NCI-H2196 treated with DMSO at 0.1 percent for 48 hours (cell line): ENCODE results near the gene ZG16.
"Not testable (repeated sequence)": the region's sequence is repeated elsewhere in the genome, so short reads cannot be mapped to it uniquely, and the experiment has no call there.

Experiments used
- DNase-seq: peaks from one replicate; lab custom pipeline; 2025; ENCODE audit not compliant: unreplicated experiment; lab: John Stamatoyannopoulos, UW

Gene ZG16

DNA sequence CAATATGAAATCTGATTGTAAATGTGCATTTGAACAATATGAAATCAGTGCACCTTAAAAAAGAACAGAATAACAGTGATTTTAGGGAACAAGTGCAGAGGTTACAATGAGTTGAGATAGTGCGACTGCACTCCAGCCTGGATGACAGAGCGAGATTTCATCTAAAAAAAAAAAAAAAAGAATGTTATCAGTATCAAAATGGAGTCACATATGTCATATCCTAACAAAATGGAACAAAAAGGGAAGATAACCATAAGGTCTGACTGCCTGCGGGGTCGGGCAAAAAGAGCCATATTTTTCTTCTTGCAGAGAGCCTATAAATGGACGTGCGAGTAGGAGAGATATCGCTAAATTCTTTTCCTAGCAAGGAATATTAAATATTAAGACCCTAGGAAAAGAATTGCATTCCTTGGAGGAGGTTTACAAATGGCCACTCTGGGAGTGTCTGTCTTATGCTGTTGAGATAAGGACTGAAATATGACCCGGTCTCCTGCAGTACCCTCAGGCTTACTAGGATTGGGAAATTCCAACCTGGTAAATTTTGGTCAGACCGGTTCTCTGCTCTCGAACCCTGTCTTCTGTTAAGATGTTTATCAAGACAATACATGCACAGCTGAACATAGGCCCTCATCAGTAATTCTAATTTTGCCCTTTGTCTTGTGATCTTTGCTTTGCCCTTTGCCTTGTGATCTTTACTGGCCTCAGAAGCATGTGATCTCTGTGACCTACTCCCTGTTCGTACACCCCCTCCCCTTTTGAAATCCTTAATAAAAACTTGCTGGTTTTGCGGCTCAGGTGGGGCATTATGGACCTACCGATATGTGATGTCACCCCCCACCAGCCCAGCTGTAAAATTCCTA lies 5.3 kb downstream of the ZG16 start:
- DNase-seq, result not testable (repeated sequence)

DNA sequence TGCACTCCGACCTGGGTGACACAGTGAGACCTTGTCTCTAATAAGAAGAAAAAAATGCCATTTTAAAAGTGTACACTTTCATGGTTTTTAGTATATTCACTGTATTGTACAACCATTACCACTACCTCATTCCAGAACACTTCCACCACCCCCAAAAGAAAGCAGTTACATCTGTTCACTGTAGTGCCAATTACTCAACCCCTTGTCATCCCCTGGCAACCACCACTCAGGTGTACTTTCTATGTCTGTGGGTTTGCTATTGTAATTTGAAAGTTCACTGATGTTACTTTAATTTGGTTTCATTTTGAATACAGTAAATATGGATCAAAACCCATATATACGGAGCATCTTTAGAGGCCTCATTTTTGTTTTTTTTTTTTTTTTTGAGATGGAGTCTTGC lies 6.1 kb downstream of the ZG16 start:
- DNase-seq, result no peak

DNA sequence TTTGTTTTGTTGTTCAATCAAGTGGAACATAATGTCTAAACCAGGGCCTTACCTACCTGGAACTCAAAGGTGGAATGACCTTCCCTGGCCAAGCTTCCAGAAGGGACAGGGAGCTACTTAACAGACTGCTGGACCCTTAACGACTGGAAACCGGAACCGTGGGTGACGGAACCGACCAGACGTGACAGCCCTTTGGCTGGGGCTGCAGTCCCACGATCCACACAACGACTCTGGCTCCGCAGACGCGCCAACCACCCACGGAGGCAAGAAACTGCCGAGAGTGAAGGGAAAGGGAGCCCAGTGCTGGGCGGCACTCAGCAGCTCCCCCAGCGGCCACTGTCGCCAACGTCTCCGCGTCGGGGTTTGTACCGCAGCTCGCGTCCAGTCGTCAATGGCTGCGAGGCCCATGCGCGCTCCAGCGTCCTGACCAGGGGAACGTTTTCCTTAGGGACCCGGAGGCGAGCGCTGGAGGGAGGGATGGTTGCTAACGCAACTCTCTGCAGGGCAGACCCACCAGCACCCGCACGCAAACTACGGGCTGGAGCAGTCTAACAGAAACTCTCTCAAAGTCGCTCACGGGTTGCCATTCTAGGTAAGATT lies 6.9 kb downstream of the ZG16 start:
- DNase-seq, result no peak

DNA sequence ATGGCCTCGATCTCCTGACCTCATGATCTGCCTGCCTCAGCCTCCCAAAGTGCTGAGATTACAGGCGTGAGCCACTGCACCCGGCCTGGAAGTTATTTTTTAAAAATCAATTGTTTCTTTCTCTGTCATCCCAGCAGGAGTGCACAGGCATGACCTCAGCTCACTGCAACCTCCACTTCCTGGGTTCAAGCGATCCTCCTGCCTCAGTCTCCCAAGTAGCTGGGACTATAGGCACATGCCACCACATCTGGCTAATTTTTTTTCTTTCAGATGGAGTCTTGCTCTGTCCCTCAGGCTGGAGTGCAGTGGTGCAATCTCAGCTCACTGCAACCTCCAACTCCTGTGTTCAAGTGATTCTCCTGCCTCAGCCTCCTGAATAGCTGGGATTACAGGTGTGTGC lies 9.1 kb downstream of the ZG16 start:
- not testable (repeated sequence) for DNase-seq

DNA sequence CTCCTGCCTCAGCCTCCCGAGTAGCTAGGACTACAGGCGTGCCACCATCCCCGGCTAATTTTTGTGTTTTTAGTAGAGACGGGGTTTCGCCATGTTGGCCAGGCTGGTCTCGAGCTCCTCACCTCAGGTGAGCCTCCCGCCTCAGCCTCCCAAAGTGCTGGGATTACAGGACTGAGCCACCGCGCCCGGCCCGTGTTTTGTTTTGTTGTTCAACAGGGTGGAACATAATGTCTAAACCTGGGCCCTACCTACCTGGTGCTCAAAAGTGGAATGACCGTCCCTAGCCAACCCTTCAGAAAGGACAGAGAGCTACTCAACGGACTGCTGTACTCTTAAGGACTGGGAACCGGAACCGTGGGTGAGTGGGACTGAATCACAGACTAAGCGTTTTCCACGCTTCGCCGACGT lies 11.7 kb downstream of the ZG16 start:
- no peak for DNase-seq

DNA sequence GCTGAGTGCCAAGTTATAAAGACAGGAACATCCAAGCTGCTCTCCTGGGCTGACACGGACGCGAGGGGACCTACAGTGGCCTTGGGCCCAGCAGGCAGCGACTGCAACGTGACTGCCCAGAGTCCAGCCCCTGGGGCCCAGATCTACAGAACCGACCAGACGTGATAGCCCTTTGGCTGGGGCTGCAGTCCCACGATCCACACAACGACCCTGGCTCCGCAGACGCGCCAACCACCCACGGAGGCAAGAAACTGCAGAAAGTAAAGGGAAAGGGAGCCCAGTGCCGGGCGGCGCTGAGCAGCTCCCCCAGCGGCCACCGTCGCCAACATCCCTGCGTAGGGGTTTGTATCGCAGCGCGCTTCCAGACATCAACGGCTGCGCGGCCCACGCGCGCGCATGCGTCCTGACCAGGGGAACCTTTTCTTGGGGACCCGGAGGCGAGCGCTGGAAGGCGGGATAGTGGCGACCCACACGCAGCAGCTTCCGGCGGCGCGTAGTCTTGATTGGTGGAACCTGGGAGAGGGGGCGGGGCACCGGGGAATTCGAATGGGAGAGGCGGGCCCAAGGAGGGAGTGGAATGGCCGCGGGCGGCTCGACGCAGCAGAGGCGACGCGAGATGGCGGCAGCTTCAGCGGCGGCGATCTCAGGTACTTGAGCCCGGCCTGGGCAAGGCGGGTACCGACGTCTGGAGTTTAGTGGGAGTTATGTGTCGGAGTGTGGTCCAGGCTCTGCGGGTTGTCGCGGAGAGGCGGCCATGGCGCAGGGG lies 12.3 kb downstream of the ZG16 start, which contains the start of gene KIF22:
Gene KIF22 (plus strand): TSS at position 569 of the 766 bp plus-strand sequence. CDS start 9 bp downstream, at position 578.
- DNase-seq, result peak; percentile 97

DNA sequence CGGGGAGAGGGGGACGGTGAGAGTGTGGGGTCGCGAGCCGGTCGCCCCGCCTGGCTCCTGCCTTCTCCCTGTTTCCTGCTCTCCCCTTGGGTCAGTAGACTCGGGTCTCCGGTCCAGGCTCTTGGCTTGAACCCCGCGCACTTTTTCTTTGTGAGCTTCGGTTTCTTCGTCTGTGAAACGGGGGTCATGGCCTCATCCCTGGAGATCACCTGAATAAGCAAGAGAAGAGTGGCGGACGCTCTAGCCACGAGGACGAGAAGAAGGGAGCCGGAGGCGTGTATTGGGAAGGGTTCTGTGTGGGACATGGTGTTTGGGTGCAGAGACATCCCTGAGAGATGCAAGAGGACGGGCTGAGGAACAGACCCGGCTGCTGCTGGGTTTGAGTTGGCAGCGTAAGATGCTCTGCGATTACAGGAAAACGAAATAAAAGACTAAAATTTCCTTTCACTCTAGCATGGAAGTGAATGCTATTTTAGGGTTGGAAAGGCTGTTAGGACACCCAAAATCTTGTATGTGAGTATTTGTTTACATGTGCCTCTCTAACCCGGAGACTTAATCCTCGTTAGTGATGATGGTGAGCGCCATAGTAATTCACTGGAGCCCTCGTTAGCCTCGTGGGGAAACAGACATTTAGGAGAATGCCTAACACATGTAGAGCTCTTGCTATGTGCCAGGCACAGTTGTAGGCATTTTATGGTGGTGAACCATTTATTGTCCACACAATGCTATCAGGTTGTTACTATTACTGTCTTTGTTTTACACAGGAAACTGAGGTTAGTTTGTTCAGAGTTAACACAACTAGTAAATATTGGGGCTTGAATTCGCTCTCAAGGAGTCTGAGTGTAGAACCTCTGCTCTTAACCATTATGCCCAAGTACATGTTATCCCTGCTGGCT lies 13.1 kb downstream of the ZG16 start:
- DNase-seq, result no peak

DNA sequence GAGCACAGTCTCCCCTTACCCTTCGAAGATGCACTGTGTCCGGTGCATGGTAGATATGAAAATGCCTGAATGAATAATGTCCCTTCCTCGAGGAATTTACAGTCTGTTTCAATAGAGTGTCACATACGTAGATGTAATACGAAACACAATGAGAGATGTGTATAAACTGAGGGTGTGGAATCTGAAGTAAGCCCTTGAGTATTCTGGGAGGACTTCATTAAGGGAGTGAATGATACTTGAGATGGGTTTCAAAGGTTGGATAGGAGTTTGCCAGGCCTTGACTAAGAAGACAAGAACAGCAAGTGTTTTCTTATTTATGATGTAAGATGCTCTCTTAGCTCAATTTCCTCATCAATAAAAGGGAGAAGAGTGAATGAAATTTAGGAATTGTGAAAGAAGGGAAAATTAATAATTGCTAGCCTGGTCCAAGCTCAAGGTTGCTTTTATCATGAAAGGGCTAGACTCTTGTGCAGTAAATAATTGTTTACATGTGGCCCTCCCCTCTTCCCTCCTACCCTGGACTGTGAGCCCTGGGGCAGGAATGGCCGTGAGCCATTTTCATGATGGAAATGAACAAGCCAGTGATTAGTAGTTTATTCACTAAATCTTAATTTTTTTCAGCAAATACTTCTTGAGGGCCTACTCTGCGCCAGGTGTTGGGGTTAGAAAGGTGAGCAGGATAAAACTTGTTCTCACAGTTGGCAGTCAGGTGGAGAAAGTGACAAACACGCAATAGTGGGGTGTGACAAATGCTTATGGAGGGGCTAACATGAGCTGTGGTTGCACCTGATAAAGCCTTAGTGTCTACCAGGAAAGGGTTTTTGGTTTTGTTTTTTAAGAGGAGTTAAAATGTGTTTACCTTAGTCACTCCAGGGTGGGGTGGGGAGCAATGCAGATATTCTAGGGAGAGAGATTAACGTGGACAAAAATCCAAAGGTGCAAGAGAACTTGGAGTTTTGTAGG lies 14.1 kb downstream of the ZG16 start:
- no peak for DNase-seq

DNA sequence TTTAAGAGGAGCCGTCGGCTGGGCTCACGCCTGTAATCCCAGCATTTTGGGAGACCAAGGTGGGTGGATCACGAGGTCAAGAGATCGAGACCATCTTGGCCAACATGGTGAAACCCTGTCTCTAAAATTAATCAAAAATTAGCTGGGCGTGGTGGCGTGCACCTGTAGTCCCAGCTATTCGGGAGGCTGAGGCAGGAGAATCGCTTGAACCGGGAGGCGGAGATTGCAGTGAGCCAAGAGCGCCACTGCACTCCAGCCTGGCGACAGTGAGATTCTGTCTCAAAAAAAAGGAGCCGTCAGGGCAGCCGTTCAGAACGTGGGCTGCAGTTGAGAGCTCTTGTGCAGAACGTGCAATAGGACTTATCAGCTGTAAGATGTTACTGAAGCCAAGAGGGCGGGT lies 15.1 kb downstream of the ZG16 start:
- not testable (repeated sequence) for DNase-seq

DNA sequence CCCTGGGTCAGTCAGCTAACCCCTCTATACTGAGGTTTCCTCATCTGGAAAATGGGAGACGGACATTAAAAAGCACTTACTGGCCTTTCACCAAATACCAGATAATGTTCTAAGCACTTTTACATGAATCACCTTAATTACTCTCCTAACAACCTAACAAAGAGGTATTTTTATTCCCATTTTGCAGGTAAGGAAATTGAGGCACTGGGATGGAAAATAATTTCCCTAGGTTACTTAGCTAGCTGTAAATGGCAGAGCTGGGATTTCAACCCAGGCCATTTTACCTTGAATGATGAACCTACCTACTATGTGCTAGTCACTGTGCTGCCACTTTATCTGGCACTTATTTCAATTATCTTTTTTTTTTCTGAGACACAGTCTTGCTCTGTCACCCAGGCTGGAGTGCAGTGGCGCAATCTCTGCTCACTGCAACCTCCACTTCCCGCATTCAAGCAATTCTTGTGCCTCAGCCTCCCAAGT lies 16.2 kb downstream of the ZG16 start:
- DNase-seq, result no peak

DNA sequence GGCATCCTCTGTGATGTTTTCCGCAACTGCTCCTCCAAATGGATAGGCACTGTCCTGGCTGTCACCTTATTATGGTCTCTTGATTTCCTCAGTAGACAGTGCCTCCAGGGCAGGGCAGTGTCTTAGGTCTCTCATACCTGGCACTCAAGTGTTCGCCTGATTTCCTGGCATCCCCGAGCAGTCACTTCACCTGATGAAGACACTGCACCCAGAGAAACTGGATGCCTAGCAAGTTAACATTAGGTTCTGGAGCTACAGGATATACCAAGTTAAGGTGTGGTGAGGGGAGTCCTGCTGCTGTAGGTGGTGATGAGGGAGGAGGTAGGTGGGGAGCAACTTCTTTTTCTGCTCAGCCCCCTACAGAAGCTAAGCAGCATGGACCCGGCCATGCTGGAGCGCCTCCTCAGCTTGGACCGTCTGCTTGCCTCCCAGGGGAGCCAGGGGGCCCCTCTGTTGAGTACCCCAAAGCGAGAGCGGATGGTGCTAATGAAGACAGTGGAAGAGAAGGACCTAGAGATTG lies 24.4 kb downstream of the ZG16 start:
- DNase-seq, result no peak

DNA sequence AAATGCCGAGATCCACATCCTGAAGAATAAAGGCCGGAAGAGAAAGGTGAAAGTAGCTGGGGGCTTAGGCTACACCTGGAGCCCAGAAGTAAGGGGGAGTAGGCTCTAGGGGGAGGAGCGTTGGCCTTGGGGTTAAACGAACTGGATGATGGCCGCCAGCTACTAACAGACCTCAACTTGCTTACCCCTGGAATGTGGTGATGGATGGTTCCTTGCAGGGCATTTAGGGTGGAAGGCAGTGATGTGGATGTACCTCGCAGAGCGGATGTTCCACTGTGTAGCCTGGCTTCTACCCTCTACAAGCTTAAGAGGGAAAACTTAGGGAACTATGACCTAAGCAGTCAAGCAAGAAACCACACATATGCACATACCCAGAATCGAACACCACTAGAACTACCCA lies 26.0 kb downstream of the ZG16 start:
- DNase-seq, result no peak

DNA sequence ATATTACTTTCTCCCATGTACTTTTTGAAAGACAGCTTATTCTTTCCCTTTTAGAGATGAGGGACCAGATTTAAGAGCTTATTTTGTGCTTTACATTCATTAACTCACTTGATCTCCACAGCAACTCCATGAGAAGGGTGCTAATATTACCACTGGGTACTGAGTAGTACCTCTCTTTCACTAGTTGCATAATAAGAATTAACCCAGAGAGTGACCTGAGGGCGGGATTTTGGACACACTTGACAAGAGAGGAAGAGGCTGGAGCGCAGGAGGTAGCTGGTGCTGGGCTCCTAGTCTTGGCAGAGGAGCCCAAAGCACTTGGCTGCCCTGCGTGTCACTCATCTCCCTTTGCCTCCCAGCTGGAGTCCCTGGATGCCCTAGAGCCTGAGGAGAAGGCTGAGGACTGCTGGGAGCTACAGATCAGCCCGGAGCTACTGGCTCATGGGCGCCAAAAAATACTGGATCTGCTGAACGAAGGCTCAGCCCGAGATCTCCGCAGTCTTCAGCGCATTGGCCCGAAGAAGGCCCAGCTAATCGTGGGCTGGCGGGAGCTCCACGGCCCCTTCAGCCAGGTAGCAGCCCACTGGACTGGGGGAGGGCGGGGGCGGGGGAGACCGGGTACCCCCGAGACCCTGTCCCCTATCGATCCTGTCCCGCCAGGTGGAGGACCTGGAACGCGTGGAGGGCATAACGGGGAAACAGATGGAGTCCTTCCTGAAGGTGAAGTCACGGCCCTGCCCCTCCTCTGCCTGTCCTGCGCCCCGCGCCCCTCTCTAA lies 26.6 kb downstream of the ZG16 start:
- DNase-seq, result peak; percentile 58

DNA sequence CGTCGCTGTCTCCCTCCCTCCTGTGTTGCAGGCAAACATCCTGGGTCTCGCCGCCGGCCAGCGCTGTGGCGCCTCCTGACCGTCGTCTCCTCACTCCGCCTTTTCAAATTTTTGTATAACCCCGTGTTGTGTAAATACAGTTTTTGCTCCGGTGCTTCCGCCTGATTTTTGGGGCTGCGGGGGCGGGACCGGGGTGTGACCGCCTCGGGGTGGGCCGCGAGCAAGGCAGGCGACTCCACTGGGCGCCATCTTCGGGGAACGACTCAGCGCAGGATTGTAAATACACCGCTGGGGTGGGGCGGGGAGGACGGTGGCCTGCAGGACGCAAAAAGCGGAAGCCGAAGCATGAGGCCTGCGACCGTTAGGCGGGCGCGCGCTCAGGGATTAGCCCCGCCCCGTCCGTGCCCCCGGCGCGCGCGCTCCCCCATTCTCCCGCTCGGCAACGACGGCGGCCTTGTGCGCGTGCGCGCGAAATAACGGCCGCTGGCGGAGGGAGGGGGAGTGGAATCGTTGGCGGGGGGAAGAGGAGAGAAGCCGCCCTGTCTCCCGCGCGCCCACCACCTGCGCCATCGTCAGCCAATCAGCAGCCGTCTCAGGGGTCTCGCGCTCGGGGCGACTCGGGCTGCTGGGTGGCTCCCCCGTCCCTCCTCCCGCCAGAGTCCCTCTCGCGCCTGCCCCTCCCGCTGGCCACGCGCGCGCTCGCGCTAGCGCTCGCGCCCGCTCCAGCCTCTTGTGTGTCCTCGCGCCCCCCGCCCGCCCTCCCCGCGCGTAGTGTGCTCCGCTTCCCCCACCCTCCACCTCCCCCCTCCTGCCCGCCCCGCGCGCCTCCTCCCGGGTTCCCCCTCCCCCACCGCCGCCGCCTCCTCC lies 27.4 kb downstream of the ZG16 start:
- DNase-seq, result peak; percentile 99

DNA sequence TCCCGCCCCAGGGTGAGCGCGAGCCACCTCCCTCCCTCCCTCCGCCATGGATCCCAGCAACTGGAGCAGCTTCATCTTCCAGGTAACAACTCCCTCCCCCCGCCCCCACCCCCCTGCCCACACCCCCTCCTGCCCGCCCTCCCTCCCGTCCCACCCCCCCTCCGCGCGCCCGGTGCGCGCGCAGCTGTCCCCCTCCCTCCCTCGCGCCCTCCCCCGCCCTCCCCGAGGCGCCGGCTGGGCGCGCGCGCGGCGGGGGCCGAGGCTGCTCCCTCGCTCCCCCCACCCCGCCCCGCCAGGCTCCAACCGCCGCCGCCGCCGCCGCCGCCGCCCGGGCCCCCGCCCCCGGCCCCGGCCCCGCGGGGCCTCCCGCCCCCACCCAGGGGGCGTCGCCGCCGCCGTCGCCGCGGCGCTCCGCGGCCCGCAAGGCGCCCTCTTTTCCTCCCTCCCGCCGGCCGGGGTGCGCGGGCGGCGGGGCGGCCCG lies 28.1 kb downstream of the ZG16 start, which contains the start of gene MAZ:
Gene MAZ (plus strand): TSS at position 431 of the 481 bp plus-strand sequence. CDS start 173 bp downstream, outside the sequence.
- DNase-seq, result peak; percentile 96

DNA sequence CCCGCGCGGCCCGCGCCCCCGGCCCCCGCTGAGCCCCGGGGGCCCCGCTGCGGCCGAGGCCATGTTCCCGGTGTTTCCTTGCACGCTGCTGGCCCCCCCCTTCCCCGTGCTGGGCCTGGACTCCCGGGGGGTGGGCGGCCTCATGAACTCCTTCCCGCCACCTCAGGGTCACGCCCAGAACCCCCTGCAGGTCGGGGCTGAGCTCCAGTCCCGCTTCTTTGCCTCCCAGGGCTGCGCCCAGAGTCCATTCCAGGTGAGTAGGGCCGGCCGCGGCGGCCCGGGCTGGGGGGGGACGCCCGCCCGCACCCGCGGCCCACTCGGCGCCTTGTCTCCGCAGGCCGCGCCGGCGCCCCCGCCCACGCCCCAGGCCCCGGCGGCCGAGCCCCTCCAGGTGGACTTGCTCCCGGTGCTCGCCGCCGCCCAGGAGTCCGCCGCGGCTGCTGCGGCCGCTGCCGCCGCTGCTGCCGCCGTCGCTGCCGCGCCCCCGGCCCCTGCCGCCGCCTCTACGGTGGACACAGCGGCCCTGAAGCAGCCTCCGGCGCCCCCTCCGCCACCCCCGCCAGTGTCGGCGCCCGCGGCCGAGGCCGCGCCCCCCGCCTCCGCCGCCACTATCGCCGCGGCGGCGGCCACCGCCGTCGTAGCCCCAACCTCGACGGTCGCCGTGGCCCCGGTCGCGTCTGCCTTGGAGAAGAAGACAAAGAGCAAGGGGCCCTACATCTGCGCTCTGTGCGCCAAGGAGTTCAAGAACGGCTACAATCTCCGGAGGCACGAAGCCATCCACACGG lies 28.8 kb downstream of the ZG16 start:
- peak; percentile 52 for DNase-seq
